Endothelial cell of umbilical vein (primary cell): Measurements from ENCODE around the gene FNBP1. TPM values are rescaled to one million over a fixed set of nuclear protein-coding genes. Genes with fewer than 3 reads are reported as not detected.

ENCODE experiments used
- BruUV-seq: library from RNA; stranded (reverse); fragments of 400-500 nt; replicated peaks from 2 replicates; lab custom pipeline; 2021; lab: Mats Ljungman, UMichigan
- CTCF ChIA-PET: fragments of 300-600, 350-600 bp; sonication (Branson Sonifier 250); formaldehyde crosslinking; loops from one replicate; lab custom pipeline; 2021; ENCODE audit warnings: antibody characterized with exemption, inconsistent platforms; lab: Charles Lee
- POLR2A ChIA-PET: fragments of 300-600, 350-600 bp; sonication (Branson Sonifier 250); formaldehyde crosslinking; loops from one replicate; lab custom pipeline; 2021; ENCODE audit warnings: antibody characterized with exemption, inconsistent platforms; lab: Charles Lee
- DNase-seq: peaks from one replicate; pipeline ENCODE4 v3.0.0-alpha.2; 2011; ENCODE audit warnings: low read depth, low spot score
- FAIRE-seq: peaks from 2 replicates; lab custom pipeline; 2011; peaks lifted over from hg19 to GRCh38; lab: Jason Lieb, UNC
- H2AFZ ChIP-seq: 2 replicates; pipeline ENCODE4 v1.6.0; 2012; ENCODE audit warnings: low read depth, low read length, control low read depth, inconsistent platforms
- H3K27ac ChIP-seq: 2 replicates; pipeline ENCODE4 v1.5.1; 2011; ENCODE audit warnings: low read depth, mild to moderate bottlenecking, control low read depth, low read length, moderate library complexity; ENCODE audit not compliant: insufficient read depth
- H3K27me3 ChIP-seq, 2 experiments: 2 replicates each; pipeline versions ENCODE4 v1.6.0 to v1.6.1; 2011; ENCODE audit warnings: low read length in 2 of 2, mixed read lengths in 1 of 2; ENCODE audit not compliant: control insufficient read depth in 2 of 2, insufficient read depth in 2 of 2
- H3K36me3 ChIP-seq, 2 experiments: 2 replicates in 1 of 2; 3 replicates in 1 of 2; pipeline ENCODE4 v1.5.1; 2011; ENCODE audit warnings: low read length in 2 of 2, mild to moderate bottlenecking in 1 of 2, moderate library complexity in 1 of 2; ENCODE audit not compliant: control insufficient read depth in 2 of 2, insufficient read depth in 2 of 2; ENCODE audit errors: extremely low read depth in 1 of 2
- H3K4me1 ChIP-seq: 3 replicates; pipeline ENCODE4 v1.5.1; 2011; ENCODE audit warnings: mild to moderate bottlenecking, low read length; ENCODE audit not compliant: control insufficient read depth, insufficient read depth; ENCODE audit errors: extremely low read depth
- H3K4me2 ChIP-seq: 2 replicates; pipeline ENCODE4 v1.6.1; 2011; ENCODE audit warnings: low read length, control low read depth, mixed read lengths; ENCODE audit not compliant: insufficient read depth
- H3K4me3 ChIP-seq, 3 experiments: fragments of 200-600 bp in 1 of 3; sonication (generic), shearing (Covaris generic) in 1 of 3; replicated peaks in 1 of 3; 2 replicates each; pipeline ENCODE4 v1.5.1; 2011 to 2016; ENCODE audit warnings: control low read depth in 3 of 3, low read length in 3 of 3, mild to moderate bottlenecking in 2 of 3, inconsistent platforms in 1 of 3, low read depth in 1 of 3, moderate library complexity in 1 of 3; ENCODE audit not compliant: insufficient read depth in 1 of 3
- H3K79me2 ChIP-seq: 2 replicates; pipeline ENCODE4 v1.6.0; 2012; ENCODE audit warnings: low read length, inconsistent platforms; ENCODE audit not compliant: control insufficient read depth, insufficient read depth
- H3K9ac ChIP-seq: replicated peaks from 2 replicates; pipeline ENCODE3; 2011; ENCODE audit warnings: low read length, control low read depth; ENCODE audit not compliant: insufficient read depth; ENCODE audit errors: extremely low read depth
- H3K9me1 ChIP-seq: replicated peaks from 3 replicates; pipeline ENCODE4 v1.6.0; 2011; ENCODE audit warnings: mild to moderate bottlenecking, low read length; ENCODE audit not compliant: control insufficient read depth, insufficient read depth; ENCODE audit errors: extremely low read depth
- H3K9me3 ChIP-seq: replicated peaks from 2 replicates; pipeline ENCODE4 v1.5.1; 2012; ENCODE audit warnings: low read length, inconsistent platforms; ENCODE audit not compliant: control insufficient read depth, insufficient read depth
- H4K20me1 ChIP-seq: replicated peaks from 2 replicates; pipeline ENCODE3; 2011; ENCODE audit warnings: mild to moderate bottlenecking, low read length; ENCODE audit not compliant: control insufficient read depth, insufficient read depth; ENCODE audit errors: extremely low read depth
- CTCF ChIP-seq, 2 donors: IDR thresholded peaks; 1 replicate in 1 of 2; 2 replicates in 1 of 2; pipeline ENCODE4 v1.5.1; 2011; ENCODE audit warnings: low read length in 2 of 2, mild to moderate bottlenecking in 2 of 2, moderate library complexity in 2 of 2, control low read depth in 1 of 2, inconsistent platforms in 1 of 2, low read depth in 1 of 2; ENCODE audit not compliant: insufficient read depth in 1 of 2; ENCODE audit errors: extremely low read depth in 1 of 2
- EZH2 ChIP-seq: IDR thresholded peaks from 2 replicates; pipeline ENCODE4 v1.6.1; 2012; ENCODE audit warnings: borderline replicate concordance, low read depth, mild to moderate bottlenecking, moderate library complexity, low read length, inconsistent platforms; ENCODE audit not compliant: severe bottlenecking
- FOS ChIP-seq: IDR thresholded peaks from 2 replicates; pipeline ENCODE4 v1.6.1; 2011; ENCODE audit warnings: mild to moderate bottlenecking, low read length, moderate library complexity, borderline replicate concordance; ENCODE audit not compliant: insufficient read depth
- GATA2 ChIP-seq: IDR thresholded peaks from 2 replicates; pipeline ENCODE4 v1.7.0; 2011; ENCODE audit warnings: low read depth, mild to moderate bottlenecking, moderate library complexity, mixed read lengths, low read length; ENCODE audit not compliant: insufficient read length, insufficient read depth
- JUN ChIP-seq: IDR thresholded peaks from 2 replicates; pipeline ENCODE4 v1.6.1; 2011; ENCODE audit warnings: borderline replicate concordance, low read depth; ENCODE audit not compliant: insufficient read length, insufficient read depth
- MYC ChIP-seq: IDR thresholded peaks from one replicate; pipeline ENCODE4 v1.6.1; 2011; ENCODE audit warnings: mild to moderate bottlenecking, low read depth, low read length
- POLR2A ChIP-seq: IDR thresholded peaks from 2 replicates; pipeline ENCODE4 v1.6.1; 2012; ENCODE audit warnings: low read depth, mild to moderate bottlenecking, control low read depth, low read length
- POLR2AphosphoS5 ChIP-seq: IDR thresholded peaks from 2 replicates; pipeline ENCODE4 v1.6.1; 2012; ENCODE audit warnings: low read depth, mild to moderate bottlenecking, control low read depth, low read length, moderate library complexity; ENCODE audit not compliant: insufficient read depth
- dilution Hi-C: fragments of 300-500 bp; cut with MboI; formaldehyde crosslinking; loops from one replicate; pipeline ENCODE4 v1.15.0; 2019; ENCODE audit warnings: low sequenced_read_pairs; ENCODE audit not compliant: extremely low pct_ligation_motif_present
- intact Hi-C: fragments of 100-400 bp; cut with micrococcal nuclease; formaldehyde crosslinking; loops from one replicate; pipeline ENCODE4 v1.10.0; 2022
- polyA plus RNA-seq, 4 experiments: library from polyadenylated mRNA; depleted of rRNA in 3 of 4; stranded (reverse) in 3 of 4; unstranded in 1 of 4; fragments of >200 nt; gene quantifications; 2 replicates each; pipeline versions ENCODE4 v1.2.1 to v1.2.3, GENCODE V29; 2011 to 2012; ENCODE audit warnings: missing spikeins in 1 of 4
- total RNA-seq: library from RNA; stranded (reverse); gene quantifications from 2 replicates; pipeline ENCODE4 v1.2.3, GENCODE V29; 2021
- TF ChIP-seq, protein P1 (sequence below): IDR thresholded peaks from 2 replicates; pipeline ENCODE4 v1.6.1; 2011; ENCODE audit not compliant: insufficient read depth, insufficient read length

FNBP1 gene
- total and polyA plus RNA-seq, 2 donors (not counting 3 experiments of a cell fraction or from before 2014, with no cell fraction given): 10.9 to 43.9 TPM

DNA sequence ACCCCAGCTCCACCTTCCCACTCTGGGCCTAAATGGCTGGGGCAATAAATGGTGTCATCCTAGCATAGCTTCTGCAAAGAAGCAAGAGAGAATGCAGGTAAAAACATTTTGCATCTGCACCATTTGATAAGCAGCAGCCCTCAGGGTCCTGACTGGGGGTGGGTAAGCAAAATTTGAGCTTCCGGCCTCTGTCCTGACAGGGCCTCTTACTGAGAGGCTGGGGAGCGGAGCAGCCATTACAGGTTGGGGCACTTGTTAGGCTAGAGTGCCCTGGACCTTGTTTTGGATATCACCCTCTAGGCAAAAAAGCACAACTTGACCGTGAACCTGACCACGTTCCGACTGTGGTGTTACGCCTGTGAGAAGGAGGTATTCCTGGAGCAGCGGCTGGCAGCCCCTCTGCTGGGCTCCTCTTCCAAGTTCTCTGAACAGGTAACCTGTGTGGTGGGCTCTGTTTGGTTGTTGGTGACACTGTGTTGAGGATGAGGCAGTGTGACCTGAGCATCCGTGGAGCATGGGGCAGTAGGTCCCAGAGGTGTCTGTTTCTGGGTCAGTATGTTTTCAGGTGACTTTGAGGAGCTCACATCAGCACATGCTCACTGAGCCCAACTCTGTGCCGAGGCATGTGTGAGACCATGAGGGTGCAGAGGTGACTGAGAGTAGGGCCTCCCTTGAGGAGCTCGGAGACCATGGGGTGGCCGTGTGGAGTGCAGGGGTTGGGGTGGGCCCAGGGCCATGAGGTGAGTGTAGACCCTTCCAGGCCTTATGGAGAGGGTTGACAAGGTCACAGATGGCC, 184.6 kb downstream of the FNBP1 start:
- CTCF ChIA-PET: no interaction called here
- Histone ChIP-seq H3K27me3 (no peaks in the 10 kb centered on the region), H3K36me3 (peaks cover 3 to 29% of the 10 kb centered on the region in 2 experiments), H3K9ac (no peak overlapping the region), H3K4me1 (no peaks in the 10 kb centered on the region), H3K27ac (no peak overlapping the region), H4K20me1 (no peaks in the 10 kb centered on the region), H2AFZ (no peak overlapping the region), H3K4me3 (no peak overlapping the region), H3K9me3 (no peaks in the 10 kb centered on the region), H3K4me2 (no peak overlapping the region), H3K79me2 (no peaks in the 10 kb centered on the region), H3K9me1 (no peaks in the 10 kb centered on the region)
- intact Hi-C loops (no loop called here), dilution Hi-C loops (no loop called here)
- no TSS peak for BruUV-seq
- no peak for DNase-seq
- no peak for TF ChIP-seq EZH2
- TF ChIP-seq GATA2: no peak
- TF ChIP-seq POLR2A: no peak
- TF ChIP-seq FOS: no peak
- no peak for TF ChIP-seq MYC
- no peak for TF ChIP-seq CTCF (IDR thresholded peaks at IDR 0.05; ENCODE audit: extremely low read depth in 1 of 2, insufficient read depth in 1 of 2, low read depth in 1 of 2, low read length in 2 of 2)
- TF ChIP-seq, protein P1, sequence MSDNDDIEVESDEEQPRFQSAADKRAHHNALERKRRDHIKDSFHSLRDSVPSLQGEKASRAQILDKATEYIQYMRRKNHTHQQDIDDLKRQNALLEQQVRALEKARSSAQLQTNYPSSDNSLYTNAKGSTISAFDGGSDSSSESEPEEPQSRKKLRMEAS: no peak
- TF ChIP-seq JUN: no peak
- TF ChIP-seq POLR2AphosphoS5: no peak
- POLR2A ChIA-PET: no interaction called here
- FAIRE-seq: no peak
